GM19455 (cell line): ENCODE results near the gene MT1F.
A peak's percentile ranks its signal among the peaks of the same experiment; 100 is the strongest.
"Not testable (repeated sequence)": the region's sequence is repeated elsewhere in the genome, so short reads cannot be mapped to it uniquely, and the experiment has no call there.

Source experiments
- ATAC-seq: cut with Tn5 transposase; IDR thresholded peaks from one replicate; pipeline ENCODE4 v1.9.1; 2021; ENCODE audit not compliant: unreplicated experiment

The MT1F gene

DNA sequence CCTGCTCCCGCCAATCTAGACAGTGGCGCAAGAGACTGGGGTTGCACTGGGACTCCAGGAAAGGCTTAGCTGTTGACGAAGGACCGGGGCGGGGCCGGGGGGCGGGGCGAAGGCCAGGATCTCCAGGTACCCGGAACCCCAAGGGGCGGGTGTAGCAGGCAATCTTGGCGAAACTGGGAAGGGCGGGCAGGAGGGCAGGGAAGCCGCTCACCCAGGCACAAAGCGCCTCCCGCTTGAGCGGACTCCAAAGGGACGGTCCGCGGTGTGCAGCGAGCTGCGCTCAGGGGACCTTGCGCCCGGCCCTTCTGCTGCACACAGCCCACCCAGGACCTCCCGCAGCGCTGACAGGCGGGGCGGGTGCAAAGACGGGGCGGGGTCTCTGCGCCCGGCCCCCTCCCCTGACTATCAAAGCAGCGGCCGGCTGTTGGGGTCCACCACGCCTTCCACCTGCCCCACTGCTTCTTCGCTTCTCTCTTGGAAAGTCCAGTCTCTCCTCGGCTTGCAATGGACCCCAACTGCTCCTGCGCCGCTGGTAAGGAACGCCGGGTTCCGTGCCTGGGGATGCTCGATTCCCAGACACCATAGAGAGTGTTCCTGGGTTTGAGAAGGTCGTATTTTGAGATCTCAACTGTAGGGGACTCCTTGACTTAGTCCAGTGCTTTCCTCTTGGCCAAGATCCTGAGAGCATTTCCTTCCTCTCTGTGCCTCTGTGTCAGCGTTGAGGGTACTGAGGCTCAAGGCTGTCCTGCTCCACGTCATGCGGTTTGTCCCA lies at the start of gene MT1F:
MT1F (plus strand) TSS at position 405 of the 772 bp plus-strand sequence; CDS start at position 505, 100 bp downstream.
- ATAC-seq = no peak

DNA sequence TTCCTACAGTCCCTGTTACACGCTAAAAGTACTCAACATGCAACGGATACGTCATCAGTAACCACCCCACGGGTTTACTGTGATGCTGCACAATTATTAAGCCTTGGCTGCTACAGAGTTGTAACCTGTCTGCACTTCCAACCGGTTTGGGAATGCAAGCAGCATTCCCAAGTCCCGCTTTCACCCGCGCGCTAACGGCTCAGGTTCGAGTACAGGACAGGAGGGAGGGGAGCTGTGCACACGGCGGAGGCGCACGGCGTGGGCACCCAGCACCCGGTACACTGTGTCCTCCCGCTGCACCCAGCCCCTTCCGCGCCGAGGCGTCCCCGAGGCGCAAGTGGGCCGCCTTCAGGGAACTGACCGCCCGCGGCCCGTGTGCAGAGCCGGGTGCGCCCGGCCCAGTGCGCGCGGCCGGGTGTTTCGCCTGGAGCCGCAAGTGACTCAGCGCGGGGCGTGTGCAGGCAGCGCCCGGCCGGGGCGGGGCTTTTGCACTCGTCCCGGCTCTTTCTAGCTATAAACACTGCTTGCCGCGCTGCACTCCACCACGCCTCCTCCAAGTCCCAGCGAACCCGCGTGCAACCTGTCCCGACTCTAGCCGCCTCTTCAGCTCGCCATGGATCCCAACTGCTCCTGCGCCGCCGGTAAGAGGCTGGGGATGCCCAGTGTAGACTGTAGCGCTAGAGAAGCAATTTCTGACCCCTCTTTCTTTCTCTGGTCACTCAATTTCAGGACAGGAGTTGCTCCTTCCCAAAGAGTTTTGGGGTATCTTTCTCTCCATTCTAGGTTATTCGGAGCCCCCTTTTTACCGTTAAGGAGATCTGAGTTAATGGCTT lies 49.5 kb upstream of the MT1F start, which contains the start of gene MT2A:
MT2A (plus strand) TSS at position 542 of the 833 bp plus-strand sequence; CDS start at position 614, 72 bp downstream.
- ATAC-seq = peak; percentile 91

DNA sequence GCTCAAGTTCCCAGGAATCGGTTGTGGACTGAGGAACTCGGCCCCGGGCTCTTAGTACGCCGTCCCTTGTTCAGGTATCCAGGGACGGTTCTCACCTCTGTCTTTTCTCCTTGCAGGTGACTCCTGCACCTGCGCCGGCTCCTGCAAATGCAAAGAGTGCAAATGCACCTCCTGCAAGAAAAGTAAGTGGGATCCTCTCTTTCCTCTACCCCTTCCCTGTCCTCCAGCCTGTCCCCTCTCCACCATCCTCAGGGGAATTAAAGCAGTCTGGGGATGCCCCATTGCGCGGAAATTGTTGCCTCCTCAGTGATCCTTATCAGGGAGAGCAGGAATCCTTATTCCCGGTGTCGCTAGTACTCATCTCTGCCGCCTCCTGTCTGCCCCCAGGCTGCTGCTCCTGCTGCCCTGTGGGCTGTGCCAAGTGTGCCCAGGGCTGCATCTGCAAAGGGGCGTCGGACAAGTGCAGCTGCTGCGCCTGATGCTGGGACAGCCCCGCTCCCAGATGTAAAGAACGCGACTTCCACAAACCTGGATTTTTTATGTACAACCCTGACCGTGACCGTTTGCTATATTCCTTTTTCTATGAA lies 48.8 kb upstream of the MT1F start:
- ATAC-seq = no peak

DNA sequence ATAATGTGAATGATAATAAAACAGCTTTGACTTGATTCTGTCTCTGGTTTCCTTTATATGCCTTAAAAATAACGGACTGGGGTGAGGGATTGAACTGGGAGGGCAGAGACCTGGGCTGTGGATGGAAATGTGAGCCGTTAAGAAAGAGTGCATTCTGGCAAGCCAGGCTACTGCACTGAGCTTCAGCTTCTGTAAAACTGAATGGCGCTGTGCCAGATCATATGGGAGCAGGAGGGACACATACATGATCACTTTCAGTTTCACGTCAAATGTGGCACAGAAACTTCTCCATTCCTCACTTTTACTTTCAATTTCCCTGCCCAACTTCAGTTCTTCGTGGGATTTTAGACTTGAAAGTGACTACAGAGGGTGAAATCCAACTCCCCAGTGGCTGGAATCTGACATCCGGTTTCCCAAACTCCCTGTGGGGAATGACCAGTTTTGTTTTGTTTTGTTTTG lies 48.3 kb upstream of the MT1F start:
- peak; percentile 39 for ATAC-seq

DNA sequence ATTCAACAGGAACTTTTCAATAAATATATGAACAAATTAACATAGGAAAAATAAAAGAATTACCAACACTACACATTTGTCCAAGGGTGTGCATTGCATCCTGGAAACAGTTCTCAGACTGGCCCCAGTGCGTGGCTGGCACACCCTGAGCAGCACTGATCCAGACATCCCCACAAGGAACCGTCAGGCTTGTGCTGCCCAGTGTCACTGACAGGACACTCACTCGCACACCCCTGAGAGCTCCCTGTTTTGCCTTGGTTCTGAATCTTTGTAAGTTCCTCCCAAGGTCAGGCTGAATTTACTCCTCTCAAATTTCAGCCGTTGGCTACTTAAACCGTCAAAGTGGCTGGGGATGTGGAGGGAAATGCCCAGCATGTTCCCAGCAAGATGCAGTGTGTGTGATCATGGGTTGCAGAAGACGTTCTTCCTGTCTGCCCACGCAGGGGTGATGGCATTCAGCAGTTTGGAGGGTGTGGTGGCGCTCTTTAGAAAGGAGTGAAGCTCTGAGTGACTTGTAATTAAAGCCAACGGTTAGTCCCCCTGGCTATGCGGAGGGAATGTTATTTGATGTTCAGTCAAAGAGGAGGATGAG lies 47.6 kb upstream of the MT1F start:
- ATAC-seq = no peak

DNA sequence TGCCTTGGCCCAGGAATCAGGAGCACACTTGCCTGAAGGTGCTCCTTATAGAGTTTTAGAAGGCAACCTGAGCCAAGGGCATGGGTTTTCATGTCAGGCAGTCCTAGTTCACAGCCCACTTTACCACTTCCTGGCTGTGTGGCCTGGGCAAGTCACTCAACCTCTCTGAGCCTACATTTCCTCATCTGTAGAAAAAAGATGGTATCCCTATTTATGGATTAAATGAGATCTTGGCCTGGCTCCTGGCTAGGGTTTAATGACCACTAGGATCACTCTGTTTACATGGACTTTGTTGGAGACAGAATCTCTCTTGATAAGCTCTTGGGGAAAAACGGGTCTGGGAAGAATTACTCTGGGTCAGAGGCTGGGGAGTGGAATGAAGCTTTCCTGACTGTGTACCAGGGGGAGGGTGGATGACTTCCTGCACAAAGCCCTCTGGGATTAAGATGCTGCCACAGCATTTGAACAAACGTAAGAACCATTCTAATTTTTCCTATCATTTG lies 47.1 kb upstream of the MT1F start:
- no peak for ATAC-seq

DNA sequence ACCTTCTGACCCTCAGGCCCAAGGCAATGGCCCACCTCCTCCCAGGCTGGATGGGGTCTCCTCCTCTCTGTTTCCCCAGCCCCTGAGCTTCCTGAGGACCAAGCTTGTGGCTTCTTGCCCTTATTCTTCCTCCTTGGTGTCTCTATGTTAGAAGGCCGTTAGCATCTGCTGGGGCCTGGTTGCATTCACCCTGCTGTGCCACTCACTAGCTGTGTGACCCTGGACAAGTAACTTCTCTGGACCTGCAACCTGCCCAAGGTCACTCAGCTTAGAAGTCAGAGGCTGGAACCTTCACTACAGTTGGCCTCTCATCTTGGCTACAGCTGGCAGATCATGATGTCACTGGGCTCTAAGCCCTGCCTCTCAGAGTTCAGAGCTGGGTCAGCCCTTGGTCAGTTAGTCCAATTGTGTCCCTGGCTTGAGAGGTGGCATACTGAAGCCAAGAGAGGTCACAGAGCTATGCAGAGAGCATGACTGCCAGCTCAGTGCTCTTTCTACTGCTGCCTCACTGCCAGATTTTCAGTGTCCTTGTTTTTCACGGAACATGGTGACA lies 46.4 kb upstream of the MT1F start:
- no peak for ATAC-seq

DNA sequence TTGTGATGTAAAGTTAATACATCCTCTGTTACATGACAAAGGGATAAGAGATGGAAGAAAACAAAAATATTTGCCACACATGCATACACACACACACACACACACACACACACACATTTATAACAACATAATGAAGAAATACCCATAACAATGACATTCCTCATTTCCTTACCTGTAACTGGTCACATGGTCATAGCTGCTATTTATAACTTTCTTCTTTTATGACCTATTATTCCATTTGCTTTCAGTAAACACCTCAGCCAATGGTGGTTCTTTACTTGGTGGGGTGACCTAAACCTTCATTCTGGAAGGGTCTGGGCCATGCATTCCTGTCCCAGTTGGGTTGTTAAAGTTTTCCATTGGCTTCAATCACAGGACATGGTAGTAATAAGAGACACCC lies 44.1 kb upstream of the MT1F start:
- ATAC-seq = no peak

DNA sequence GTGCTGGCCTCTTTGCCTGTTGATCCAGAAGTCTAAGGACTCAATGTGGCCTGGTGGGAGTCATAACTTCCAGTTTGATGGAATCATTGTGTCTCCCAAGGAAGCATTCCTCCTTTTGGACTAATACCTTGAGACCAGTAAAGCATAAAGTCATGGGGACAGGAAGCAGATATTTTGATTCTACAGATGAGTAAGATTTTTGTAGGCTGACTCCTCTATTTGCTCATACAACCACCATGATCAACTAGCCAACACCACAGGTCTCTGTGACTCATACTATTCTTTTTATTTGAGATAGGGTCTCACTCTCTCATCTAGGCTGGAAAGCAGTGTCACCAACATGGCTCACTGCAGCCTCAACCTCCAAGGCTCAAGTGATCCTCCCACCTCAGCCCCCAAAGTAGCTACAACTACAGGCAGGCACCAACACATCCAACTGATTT lies 43.2 kb upstream of the MT1F start:
- ATAC-seq = no peak

DNA sequence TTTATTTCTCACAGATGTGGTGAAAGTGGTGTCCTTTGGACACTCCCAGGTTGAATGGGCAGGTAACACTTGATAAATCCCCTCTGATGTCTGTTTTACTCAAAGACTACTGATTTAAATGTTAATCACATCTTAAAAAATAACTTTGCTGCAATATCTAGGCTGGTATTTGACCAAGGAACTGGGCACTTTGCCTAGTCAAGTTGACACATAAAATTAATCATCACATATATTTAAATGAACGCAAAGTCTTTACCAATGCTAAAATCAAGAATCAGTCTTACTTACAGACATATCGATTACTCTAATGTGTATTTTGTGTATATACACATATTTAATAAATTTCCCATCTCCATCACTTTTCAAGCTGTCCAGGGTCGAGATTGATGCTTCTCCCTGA lies 42.4 kb upstream of the MT1F start:
- ATAC-seq = no peak

DNA sequence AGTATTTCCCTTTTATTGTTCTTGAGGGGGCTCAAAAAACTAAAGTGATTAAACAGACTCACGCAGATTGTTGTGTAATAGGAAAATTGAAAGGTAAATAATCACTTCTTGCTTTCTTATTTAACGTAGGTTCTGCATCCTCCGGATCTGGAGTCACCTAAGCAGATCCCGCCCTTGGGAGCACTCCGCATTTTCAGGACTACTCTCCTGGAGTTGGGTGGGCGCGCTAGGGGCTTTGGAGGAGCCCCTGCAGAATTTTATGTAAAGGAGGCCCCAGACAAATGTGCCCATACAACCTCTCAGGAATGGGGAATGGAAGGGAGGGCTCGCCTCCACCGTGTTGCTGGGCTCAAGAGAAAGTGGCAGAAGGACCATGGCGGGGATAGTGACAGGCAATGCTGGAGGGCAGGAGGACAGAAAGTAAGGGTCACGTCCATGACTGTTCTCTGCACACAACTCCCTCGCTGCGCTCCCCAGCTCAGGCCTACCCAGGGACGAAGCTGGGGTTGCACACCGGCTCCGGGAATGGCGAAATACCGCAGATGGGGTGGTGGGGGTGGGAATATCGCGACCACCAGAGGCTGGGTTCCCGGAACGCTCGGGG lies 41.0 kb upstream of the MT1F start:
- ATAC-seq = no peak

DNA sequence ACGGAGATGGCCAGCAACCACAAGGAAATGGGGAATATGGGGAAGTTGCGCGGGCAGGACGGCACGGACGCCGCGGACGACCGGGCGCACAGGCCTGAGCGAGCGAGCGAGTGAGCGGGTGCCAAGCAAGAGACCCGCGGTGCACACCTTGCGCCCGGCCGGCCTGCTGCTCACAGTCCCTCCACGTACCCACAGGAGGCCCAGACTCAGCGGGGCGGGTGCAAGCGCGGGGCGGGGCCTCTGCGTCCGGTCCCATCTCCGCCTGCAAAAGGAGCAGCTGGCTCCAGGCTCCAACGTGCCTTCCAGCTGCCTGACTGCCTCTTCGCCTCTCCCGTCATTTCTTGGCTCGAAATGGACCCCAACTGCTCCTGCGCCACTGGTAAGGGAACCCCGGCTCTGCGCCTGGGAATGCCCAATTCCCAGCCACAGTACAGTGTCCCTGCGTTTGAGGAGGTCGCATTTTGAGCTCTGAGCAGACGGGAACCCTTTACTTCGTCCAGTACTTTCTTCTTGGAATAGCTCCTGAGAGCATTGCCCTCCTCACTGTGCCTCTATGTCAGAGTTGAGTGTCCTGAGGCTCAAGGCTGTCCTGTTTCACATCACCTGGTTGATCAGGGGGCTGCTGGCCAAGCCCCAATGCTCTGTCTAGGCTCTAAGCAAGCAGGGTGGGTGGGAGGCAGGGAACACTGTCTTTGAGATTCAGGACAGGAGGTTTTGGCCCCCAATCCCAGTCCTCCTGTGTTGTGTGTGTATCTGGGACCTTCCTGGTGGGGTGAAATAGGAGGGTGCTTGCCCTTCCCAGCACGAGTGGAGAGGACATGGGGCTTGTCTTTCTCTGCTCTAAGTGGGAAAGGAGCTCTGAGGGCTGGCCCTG lies 40.3 kb upstream of the MT1F start:
- no peak for ATAC-seq

DNA sequence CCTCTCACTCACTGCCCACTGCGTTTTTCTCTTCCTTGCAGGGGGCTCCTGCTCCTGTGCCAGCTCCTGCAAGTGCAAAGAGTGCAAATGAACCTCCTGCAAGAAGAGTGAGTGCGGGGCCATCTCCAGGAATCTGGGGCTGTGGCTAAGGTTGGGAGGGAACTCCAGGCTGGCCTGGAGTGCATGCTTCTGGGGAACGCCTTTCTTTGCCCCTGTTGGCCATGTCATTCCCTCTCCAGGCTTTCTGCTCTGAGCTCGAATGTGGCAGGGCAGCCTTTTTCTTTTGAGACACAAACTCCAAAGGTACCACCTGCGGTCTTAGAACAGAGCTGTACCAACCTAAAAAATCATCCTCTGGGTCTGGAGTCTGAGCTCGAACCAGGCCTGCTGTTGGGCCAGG lies 39.6 kb upstream of the MT1F start:
- ATAC-seq = no peak

DNA sequence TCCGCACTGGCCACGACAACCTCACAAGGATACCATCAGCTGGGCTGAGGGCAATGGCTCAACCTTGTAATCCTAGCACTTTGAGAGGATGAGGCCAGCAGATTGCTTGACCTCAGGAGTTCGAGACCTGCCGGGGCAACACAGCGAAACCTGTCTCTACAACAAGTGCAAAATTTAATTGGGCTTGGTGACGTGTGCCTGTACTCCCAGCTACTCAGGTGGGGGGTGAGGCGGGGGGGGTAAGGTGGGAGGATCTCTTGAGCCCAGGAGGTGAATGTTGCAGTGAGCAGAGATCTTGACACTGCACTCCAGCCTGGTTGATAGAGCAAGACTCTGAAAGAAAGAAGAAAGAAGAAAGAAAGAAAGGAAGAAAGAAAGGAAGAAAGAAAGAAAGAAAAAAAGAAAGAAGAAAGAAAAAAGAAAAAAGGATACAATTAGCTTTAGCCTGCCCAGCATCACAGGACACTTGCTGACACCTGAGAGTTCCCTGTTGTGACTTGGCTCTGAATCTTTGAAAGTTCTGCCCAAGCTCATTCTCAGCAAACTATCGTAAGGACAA lies 37.3 kb upstream of the MT1F start:
- ATAC-seq = no peak

DNA sequence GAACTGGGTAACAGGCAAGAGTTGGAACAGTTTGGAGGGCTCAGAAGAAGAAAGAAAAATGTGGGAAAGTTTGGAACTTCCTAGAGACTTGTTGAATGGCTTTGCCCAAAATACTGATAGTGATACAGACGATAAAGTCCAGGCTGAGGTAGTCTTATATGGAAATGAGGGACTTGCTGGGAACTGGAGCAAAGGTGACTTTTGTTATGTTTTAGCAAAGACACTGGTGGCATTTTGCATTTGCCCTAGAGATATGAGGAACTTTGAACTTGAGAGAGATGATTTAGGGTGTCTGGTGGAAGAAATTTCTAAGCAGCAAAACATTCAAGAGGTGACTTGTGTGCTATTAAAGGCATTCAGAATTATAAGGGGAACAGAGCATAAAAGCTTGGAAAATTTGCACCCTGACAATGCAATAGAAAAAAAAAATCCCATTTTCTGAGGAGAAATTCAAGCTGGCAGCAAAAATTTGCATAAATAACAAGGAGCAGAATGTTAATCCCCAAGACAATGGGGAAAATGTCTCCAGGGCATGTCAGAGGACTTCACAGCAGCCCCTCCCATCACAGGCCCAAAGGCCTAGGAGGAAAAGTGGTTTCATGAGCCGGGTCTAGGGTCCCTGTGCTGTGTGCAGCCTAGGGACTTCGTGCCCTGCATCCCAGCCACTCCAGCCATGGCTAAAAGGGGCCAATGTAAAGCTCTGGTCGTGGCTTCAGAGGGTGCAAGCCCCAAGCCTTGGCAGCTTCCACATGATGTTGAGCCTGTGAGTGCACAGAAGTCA lies 35.9 kb upstream of the MT1F start:
- ATAC-seq = not testable (repeated sequence)

DNA sequence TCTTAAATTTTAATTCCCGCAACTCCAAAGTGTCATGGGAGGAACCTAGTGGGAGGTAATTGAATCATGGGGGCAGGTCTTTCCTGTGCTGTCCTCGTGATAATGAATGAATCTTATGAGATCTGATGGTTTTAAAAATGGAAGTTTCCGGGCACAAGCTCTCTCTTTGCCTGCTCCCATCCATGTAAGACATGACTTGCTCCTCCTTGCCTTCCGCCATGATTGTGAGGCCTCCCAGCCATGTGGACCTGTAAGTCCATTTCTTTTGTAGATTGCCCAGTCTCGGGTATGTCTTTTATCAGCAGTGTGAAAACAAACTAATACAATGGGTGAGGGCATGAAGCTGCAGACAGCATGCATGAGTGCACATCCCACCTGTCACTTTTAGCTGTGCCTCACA lies 34.6 kb upstream of the MT1F start:
- ATAC-seq = not testable (repeated sequence)

DNA sequence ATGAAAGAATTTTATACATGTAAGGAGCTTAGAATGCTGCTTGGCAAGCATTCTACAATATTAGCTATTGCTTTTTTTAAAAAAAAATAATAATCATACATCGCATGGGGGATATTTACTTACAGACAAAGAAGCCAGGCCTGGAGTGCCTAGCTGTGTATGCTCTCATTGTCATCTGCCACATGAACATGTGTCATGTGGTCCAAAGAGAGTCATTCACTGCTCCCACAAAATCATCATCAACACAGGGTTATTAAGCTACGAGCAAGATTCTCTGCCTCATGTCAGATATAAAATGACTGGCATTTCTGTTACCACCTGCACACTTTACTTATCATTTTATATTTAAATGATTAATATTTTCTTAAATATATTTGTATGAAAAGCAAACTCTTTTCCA lies 34.1 kb upstream of the MT1F start:
- ATAC-seq = no peak
